SHP77 treated with DMSO at 0.1 percent for 48 hours (cell line): ENCODE results near the gene ATP2B3.

Experiments used
- DNase-seq: peaks from one replicate; lab custom pipeline; 2025; lab: John Stamatoyannopoulos, UW

ATP2B3 gene

DNA sequence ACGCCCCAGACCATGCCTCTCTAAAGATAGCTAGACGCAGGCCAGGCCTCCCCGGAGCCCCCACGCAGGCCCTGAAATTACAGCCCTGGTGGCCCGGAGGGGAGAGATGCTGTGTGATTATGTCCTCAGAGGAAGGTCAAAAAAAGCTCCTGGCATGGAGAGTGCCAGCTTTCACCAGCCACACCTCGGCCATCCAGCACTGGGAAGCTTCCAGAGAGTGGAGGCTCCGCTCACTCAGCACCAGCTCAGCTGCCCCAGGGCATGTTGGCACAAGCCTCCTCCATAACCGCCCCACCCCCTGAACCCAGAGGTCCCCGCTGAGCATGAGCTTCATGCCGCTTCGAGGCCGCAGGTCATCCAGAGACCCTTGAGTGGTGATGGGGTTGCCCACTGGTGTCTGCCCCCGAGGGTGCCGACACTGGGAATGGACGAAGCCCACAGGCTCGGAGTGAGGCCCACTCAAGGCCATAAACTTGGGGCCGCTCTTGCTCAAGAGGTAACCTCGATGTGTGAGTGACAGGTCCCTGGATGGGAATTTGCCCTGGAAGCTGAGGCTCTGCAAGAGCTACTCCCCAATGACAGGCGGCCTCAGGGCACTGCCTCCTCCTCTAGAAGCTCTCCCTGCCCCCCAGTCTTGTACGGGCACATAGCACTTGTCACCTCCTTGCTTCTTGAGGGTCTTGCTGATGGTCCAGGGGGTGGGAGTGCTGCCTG lies 27.1 kb upstream of the ATP2B3 start:
- DNase-seq, result no peak

DNA sequence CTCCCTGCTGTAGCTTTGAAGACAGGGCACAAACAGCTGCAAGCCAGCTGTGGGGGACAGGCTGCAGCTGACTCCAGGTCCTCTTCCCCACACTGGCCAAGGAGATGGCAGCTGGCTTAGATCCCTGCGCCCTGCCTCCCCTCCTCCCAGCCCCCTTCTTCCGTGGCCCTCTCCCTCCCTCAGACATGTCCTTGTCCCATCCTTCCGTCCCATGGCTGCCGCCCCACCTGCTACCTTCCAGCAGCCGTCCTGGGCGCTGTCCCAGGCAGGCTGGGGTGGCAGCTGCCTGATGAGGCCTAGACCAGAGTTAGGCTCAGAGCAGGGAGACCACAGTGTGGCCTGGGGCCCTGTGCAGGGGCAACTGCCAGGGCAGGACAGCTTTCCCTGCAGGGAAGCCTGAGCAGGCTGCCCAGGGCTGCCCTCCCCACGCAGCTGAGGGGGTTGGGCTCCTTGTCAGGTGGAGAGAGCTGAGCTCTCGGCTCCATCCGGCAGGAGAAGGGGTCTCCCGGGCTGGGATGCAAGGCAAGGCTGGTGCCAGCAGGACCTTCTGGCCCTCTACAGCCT lies 26.0 kb upstream of the ATP2B3 start:
- no peak for DNase-seq

DNA sequence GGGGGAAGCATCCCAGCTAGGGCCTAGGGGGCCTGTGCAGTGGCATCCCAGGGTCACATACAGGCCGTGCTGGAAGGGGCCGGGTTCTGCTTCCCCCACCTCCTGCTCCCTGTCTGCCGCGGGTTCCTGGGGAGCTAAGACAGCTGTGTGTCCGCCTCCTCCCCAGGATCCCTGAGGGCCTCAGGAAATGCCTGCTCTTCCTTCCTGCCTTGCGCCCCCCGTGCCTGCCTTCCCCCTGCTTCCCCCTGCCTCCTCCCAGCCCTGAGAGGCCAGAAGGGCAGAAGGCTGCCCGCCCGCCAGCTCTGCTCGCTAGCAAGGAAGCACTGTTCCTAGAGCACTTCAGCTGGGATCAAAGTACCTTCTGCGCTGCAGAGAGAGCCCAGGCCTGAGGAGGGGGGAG lies 25.5 kb upstream of the ATP2B3 start:
- no peak for DNase-seq

DNA sequence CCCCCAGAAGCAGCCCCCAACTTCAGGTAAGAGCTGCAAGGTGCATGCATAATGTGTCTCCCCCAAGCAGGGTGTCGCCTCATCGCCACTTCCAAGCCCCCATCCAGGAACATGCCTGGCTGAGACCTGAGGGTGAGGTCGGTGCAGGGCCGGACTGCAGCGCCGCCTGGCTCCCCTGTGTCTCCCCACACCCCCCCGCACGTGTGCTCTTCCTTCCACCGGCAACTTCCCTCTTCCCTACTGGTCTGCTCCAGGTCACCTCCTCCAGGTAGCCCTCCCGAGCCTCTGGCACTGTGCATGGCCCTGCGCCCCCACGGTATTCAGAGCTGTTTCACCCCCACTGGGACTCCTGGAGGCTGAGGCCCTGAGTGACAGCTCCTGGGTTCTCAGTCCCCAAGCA lies 24.9 kb upstream of the ATP2B3 start:
- no peak for DNase-seq

DNA sequence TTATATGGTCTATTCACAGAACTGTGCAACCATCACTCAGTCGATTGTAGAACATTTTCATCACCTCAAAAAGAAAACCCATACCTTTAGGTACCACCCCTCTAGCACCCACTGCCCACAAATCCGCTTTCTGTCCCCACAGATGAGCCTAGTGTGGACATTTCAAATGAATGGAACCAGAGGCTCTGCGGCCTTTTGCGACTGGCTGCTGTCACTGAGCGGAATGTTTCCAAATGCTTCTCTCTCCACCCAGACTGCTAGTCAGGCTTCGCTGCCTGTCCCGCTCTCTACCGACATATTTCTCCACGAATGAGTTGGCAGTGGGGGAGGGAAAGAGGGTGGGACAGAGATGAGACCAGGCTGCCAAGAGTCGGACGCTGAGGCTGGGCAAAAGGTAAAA lies 24.4 kb upstream of the ATP2B3 start:
- DNase-seq, result no peak

DNA sequence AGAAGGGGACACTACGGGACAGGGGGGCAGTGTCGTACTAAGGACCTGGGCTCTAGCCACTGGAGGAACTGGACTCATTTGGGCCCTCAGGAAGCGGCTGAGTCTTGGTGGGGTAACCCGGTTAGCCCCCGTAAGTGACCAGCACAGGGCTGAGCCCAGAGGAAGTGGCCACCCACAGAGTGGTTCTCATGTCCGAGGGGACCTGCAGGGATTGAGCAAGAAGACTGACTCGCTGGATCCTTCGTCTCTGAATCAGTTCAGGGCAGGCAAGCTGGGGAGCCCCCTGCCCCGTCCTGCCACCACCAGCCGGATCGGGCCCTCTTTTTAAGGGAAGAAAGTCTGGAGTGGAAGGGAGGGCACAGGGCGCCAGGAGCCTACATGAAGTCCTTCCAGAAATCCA lies 23.4 kb upstream of the ATP2B3 start:
- DNase-seq, result no peak

DNA sequence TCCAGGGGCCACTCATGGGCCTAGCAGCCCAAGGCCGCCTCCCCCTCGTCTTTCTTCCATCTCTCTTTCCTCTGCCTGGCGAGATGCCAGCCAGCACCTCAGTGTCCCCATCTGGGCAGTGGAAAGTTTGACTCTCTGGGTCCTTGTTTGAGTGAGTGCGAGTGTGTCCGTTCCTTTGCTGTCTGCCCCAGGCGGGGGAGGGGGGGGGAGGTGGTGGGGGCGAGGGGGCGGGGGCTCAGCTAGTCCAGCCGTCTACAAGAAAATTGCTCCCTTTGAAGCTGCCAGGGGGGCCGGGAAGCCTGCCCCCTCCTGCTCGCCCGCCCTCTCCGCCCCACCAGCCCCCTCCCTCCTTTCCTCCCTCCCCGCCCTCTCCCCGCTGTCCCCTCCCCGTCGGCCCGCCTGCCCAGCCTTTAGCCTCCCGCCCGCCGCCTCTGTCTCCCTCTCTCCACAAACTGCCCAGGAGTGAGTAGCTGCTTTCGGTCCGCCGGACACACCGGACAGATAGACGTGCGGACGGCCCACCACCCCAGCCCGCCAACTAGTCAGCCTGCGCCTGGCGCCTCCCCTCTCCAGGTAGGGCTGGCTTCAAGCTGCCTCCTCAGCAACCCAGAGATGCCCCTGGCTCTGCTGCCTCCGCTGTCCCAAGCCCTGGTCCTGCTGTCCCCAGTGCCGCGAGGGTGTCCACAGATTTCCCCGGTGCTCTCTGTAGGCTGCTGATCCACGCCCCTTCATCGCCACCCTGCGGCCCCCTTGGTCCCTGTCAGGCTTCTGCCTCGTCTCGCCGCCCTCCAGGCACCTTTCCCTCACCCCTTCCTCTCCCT lies 22.7 kb upstream of the ATP2B3 start, which contains the start of gene BGN:
Gene BGN, plus strand, starts transcription at position 440 of the 821 bp plus-strand sequence. CDS start 9,652 bp downstream, outside the sequence.
- DNase-seq, result no peak

DNA sequence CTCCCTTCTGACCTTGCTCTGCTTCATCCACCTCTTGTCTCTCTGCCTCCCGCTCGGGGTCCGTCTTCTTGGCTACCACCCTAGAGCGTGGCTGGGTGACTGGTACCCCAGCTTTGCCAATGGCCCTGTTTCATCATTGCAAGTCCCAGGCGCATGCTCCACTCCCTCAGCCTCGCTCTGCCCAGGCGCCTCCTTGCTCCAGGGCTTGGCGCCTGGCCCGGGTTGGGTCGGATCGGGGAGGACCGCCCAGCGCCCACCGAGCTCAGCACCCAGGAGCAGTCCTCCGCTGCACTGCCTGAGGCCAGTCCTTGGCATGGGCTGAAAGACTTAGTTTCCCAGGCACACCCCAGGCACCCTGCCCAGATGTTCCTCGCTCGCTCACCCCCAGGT lies 22.1 kb upstream of the ATP2B3 start:
- DNase-seq, result no peak

DNA sequence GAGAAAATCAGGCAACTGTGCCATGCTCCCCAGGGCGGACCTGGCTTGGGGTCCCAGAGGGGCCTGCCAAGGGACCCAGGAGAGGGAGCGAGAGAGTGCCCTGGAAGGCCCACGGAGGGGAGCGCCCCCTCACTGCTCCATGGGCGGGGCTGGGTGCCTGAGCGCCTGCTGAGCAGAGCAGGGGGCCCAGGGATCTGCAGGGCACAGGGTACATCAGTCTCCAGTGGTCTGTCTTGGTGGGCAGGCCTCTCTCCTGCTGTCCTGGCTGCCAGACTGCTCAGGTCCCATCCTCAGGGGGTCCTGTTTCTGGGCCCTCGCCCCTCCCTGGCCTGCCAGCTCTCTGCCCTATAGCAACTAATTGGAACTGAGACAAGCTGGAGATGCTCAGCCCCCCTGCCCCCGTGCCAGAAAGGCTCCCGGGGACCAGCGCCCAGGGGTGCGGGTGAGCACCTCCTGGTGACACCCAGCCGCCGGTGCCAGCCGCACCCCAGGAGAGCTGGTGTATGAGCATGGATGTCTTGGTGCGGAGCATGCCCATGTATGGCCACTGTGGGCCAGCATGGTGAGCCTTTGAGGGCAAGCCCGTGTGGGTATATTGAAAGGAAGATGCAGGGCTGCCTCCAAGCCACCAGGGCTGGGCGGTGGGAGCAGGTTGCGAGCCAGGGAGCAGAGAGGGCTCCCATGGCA lies 21.4 kb upstream of the ATP2B3 start:
- no peak for DNase-seq

DNA sequence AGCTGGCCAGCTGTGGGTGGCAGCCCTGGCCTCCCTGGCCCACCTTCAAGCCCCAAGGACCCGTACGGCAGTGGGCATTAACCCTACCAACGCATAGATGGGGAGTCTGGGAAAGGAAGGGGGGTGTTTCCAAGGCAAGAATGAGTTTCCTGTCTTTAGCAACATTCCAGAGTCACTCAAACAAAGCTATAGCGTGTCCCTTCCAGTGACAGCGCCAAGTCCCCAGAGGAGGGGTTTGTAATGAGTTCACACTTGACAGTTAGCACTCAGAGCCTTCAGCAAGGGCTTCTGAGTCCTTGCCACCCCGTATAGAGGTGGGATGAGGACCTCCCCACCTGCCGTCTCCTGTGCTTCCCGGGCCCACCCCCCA lies 20.9 kb upstream of the ATP2B3 start:
- no peak for DNase-seq

DNA sequence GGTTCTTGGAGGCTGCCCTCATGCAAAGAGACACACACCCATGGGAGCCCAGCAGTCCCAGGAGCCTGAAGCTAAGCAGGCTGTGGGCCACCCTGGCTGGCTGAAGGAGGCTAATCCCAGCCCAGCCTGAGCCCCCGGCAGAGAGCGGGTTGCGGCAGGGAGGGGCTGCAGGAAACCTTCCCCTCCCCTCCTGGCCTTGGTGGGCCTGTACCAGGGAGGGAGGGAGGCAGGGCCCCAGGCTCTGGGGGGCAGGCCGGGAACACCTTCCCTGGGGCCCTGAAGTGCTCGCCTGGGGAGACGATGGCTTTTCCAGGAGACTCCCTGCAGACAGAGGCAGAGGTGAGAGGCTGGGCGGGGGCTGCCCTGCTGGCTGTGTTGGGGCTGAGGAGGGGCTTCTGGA lies 19.0 kb upstream of the ATP2B3 start:
- DNase-seq, result no peak

DNA sequence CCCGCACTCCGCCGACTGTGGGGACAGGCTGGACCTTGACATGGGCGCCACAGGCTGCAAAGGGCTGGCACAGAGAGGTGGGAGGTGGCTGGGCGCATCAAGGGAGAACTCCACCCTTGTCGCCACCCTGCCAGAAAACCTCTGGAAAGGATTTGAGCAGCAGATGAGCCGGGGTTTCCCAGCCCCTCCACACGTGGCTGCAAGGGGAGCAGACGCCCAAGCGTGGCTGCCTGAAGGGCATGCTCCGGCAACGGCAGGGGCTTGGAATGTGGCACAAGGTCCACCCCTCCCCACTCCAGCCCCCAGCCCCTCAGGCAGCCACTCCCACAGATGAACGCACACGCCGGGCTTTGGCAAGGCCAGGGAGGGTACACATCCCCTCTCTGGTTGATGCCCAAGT lies 18.1 kb upstream of the ATP2B3 start:
- DNase-seq, result no peak

DNA sequence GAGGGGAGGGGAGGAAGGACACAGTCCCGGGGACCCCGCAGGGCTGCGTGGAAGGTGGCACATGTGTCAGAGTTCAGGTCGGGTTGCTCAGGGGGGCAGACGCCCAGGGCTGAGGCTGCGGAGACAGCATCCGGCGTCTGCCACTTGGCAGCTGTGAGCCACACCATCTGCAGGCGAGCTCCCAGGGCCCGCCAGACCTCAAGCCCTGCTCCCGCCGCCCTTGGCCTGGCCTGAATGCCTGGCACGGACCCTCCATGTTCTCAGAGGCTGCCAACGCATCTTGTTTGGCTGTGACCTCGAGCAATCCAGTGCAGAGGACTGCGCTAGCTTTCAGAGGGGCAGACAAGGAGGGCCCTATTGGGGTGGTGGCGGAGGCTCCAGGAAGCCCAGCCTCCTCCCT lies 17.6 kb upstream of the ATP2B3 start:
- no peak for DNase-seq

DNA sequence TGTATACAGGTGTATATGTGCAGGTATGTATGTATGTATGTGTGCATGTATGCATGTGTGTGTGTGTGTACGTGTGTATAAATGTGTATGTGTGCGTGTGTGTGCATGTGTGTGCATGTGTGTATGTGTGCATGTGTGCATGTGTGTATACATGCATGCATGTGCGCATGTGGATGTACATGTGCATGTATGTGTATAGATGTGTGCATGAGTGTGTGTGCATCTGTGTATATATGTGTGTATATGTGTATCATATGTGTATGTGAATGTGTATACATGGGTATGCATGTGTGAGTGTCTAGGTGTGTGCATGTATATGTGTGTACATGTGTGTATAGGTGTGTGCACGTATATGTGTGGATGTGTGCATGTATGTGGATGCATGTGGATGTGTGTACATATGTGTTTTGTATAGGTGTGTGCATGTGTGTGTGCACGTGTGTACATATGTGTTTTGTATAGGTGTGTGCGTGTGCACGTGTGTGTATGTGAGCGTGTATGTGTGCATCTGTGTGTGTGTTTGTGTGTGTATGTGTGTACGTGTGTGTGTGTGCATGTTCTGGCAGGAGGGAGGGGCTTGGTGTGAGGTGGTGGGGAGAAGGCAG lies 16.7 kb upstream of the ATP2B3 start:
- no peak for DNase-seq

DNA sequence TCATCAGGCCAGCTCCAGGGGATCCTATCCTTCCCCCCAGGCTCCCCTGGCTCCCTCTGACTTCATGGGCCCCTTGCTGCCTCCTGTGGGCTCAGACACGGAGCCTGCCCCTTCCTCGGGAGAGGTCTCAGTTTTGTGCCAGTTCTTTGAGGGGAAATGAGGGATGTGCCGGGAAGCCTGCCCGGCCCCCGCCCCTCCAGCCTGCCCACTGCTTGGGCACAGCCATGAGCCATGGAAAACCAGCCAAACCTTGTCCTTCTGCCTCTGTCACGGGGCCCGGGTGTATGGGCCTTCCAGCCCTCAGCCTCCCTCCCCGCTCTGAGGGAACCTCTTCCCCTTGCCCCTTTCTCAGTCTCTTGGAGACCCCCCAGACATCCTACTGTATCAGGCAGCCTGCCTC lies 15.9 kb upstream of the ATP2B3 start:
- DNase-seq, result no peak

DNA sequence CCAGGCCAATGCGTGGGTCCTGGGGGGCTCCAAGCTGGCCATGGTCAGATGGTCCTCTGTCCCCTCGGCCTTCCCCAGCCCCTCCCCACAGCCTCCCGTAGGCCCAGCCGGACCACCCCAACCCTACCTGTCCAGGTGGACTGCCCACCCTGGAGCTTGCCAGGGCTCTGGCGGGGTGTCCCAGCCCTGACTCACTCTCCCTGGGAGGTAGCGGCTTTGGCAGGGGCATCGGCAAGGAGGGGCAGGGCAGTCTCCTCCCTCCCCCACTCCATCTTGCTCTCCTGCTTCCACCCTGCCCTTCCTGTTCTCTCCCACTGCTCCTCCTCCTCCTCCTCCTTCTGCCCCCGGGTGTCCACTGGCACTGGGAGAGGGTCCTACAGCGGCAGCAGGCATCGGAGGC lies 15.3 kb upstream of the ATP2B3 start:
- no peak for DNase-seq

DNA sequence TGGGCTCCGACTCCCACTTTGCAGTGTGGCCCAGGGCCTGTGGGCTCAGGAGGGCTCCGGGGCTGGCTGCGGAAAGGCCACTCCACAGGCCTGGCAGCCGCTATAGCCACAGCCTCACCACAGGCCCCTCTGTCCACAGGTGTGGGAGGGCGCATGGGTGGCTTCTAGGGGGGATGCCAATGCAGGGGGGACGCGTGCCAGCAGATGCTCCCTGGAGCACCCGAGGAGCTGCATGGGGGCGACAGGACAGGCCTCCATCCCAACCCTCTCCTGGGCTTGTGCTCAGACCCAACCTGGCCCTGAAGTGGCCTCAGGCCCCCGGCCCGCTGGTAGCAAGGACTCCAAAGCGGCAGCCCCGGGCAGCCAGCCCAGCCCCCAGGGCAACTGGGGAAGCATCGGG lies 14.6 kb upstream of the ATP2B3 start:
- no peak for DNase-seq

DNA sequence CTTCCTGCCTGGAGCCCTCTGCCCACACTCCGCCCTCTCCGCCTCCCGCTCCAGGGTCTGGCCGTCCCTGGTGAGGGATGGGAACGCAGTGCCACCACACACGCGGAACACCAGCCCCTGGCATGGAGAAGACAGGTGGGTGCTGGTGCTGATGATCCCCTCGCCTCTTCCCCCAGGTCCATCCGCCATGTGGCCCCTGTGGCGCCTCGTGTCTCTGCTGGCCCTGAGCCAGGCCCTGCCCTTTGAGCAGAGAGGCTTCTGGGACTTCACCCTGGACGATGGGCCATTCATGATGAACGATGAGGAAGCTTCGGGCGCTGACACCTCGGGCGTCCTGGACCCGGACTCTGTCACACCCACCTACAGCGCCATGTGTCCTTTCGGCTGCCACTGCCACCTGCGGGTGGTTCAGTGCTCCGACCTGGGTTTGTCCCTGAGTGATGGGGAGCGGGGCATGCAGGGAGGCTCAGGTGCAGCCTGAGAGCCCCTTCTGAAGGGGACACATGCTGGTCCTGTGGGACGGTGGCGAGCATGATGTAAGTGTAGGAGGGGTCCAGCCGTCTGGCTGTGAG lies 12.9 kb upstream of the ATP2B3 start:
- DNase-seq, result no peak

DNA sequence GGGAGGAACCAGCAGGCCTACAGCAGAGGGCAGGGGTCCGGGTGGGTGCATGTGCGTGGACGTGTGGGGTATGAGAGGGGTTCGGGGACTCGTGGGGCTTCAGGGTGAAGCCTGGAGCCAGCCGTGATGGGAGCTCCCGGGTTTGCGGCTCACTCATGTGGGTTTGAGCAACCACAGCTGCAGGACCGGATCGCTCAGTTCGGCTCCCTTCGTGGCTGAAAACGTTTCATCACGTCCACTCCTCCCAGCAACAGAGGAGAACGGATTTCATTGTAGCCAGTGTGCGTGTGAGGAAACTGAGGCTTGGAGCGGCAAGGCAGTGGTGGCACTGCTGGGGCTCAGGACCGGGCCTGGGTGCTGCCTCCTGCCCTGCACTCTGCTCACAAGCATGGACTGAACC lies 12.1 kb upstream of the ATP2B3 start:
- DNase-seq, result no peak

DNA sequence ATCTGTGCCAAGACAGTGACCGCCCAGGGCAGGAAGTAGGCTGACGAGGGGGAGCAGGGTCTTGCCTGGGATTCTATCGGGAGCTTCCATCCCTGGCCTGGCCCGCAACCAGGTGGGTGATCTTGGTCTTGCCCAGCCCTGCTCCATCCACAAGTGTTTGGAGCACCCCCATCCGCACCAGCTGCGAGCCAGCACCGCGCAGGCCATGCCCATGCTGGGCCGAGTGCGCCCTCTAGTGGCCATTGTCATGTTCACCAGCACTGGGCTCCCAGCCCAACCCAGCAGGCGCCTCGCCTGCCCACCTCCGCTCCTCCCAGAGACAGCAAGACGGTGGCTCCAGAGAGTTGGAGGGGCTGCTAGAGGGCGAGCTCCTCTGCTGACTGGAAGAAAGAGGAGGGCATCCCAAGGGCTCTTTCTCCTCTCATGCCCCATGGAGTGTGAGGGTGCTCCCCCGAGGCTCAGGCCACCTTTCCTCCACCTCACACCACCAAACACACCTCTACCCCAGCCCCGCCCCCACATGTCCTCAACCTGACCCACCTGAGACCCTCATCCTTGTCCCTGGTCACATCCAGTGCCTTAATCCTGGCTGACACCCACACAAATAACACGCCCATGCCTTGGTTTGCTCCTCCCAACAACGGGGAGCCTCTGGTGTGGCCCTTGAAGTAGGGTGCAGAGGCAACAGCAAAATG lies 9.8 kb upstream of the ATP2B3 start:
- DNase-seq, result no peak

DNA sequence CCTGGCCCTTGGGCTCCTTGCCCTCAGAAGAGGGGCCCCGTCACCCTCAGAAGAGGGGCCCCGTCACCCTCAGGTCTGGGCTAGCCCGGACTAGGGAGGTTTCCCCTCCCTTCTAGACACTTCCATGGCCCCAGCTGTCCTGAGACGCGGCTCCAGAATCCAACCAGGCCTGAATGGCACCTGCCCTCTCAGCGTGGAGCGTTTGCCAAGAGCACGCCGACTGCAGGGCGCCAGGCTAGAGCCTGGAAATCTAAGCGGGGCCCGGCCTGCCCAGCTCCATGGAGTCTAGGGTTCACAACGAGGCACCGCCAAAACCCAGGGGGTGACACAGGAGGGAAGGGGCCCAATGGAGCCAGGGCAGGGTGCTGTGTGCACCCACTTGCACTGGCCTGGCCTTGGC lies 7.8 kb upstream of the ATP2B3 start:
- DNase-seq, result no peak
